ENCODE measurements around the gene KCNK10.

The KCNK10 gene

DNA sequence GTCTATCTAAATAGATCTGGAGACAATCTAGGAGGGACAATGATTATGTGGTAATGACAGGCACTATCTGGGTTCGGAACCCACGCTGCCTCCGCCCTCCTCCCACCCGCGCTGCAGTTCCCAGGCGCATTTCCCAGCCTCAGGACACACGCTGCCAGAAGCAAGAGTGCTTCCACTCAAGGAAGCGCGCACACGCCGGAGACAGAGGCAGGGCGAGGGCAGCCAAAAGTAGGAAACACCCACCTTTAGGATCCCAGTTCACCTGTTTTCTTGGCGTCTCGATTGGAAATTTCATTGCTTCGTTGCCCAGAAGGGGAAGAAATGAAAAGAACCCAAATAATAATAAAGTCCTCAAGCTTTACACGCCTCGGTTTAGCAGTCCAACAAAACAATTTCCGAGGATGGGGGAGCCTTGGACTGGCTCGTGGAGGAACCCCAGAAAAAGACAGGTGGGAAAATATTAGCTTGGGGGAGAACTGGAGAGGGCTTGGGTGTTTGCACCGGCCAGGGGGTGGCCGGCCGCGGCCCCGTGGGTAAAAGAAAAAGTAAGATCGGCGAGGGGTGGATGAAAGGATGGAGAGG, 474 bp downstream of the KCNK10 start:
- DNase-seq (ENCODE audit: low read depth), result no peak
- H3K4me3 ChIP-seq (replicated peaks; ENCODE audit: low read depth, low read length), result no peak overlapping the region
- TF ChIP-seq, protein P1, sequence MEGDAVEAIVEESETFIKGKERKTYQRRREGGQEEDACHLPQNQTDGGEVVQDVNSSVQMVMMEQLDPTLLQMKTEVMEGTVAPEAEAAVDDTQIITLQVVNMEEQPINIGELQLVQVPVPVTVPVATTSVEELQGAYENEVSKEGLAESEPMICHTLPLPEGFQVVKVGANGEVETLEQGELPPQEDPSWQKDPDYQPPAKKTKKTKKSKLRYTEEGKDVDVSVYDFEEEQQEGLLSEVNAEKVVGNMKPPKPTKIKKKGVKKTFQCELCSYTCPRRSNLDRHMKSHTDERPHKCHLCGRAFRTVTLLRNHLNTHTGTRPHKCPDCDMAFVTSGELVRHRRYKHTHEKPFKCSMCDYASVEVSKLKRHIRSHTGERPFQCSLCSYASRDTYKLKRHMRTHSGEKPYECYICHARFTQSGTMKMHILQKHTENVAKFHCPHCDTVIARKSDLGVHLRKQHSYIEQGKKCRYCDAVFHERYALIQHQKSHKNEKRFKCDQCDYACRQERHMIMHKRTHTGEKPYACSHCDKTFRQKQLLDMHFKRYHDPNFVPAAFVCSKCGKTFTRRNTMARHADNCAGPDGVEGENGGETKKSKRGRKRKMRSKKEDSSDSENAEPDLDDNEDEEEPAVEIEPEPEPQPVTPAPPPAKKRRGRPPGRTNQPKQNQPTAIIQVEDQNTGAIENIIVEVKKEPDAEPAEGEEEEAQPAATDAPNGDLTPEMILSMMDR (IDR thresholded peaks at IDR 0.05; ENCODE audit: low read length, missing control alignments), result no peak

DNA sequence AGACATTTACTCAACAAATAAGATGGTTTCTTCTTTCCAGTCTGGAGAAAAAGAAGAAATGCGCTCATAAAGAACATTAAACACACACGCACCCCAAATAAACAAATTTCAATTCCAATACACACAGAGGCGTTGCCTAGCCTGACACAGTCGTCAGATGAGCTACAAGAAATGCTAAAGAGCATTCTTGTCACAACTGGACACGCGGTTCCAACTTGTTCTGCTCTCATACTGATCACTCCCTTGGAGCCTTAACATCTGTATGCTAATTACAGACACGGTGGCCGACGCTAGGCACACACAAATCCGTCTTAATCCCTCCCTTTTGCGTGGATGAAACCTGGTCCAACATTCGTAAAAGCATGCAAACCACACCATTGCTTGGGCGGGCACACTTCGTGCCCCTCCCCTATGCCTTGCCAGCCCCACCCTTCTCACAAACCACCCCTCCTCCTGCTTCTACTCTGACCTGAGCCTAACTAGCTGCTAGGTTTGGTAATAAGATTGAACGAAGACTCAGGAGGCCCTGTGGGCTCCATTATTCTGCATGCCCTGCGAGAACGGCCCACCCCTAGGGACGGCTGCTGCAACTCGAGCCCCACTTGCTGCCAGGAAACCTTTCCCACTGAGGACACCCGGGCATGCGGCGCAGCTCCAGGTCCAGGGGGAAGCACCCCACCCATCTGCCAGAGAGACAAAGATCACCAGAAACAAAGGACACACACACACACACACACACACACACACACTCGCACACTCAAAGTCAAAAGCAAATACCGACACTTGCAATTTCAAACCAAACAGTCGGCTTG, 1.2 kb downstream of the KCNK10 start:
- TF ChIP-seq, protein P1 (IDR thresholded peaks at IDR 0.05; ENCODE audit: low read length, missing control alignments), result no peak

DNA sequence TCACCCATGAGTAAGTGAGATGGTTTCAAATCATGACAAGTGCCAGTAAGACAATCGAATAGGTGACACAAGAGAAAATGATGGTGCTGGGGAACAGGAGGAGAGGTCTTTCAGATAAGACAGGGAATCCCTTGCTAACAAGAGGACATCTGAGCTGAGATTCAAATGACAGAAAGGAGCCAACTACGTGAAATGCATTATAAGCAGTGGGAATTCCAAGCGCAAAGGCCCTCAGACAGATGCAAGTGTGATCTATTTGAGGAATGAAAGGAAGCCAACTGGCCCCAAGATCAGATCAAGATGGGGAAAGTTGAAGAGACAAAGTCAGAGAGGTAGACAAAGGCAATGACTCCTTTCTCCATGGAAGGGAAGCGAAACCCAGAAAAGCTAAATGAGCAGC, 4.7 kb downstream of the KCNK10 start:
- no peak overlapping the region for H3K4me3 ChIP-seq (replicated peaks; ENCODE audit: low read depth, low read length)
- TF ChIP-seq, protein P1 (IDR thresholded peaks at IDR 0.05; ENCODE audit: low read length, missing control alignments), result no peak
- DNase-seq (ENCODE audit: low read depth), result no peak

More for the DNA sequence above, 1.2 kb downstream of the KCNK10 start:
- no peak for DNase-seq (ENCODE audit: low read depth)
- no peak overlapping the region for H3K4me3 ChIP-seq (replicated peaks; ENCODE audit: low read depth, low read length)

DNA sequence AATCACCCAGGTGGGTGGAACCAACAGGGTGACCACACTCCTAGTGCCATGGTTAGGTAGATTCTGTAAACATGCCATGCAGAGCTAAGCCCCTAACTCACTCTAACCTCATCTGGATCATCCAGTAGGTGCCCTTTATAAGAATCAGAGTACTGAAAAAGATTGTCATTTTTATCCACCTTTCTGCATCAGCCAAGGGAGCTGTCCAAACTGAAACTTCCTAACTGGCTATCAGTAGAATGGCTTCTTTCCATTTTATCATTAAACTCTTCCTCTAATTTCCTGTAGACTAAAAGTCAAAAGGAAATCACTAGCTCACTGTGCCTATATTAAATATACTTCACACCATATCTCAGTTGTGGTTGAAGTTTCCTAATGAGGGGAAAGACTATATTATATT, 6.5 kb downstream of the KCNK10 start:
- no peak overlapping the region for H3K4me3 ChIP-seq (replicated peaks; ENCODE audit: low read depth, low read length)
- no peak for DNase-seq (ENCODE audit: low read depth)

DNA sequence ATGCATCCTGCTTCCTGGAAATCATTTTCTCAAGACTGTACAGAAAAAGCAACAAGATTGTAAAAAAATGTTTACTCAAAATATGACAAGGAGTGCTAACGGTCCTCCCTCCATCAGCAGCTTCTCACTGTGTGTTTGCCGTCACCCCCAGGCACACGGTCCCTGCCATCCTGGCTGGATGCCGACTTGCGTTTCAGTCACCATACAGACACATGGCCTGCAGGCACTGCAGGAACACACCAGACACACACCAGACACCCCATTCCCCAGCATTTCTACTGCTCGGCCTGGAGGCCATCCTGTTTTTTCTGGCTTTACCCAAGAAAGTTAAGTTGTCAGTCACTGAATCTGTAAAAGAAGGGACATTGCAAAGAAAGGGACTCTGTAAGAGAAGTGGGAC, 10.8 kb downstream of the KCNK10 start:
- DNase-seq (ENCODE audit: low read depth), result no peak
- H3K4me3 ChIP-seq (replicated peaks; ENCODE audit: low read depth, low read length), result no peak overlapping the region
- TF ChIP-seq, protein P1 (IDR thresholded peaks at IDR 0.05; ENCODE audit: low read length, missing control alignments), result no peak

More for the DNA sequence above, 6.5 kb downstream of the KCNK10 start:
- TF ChIP-seq, protein P1 (IDR thresholded peaks at IDR 0.05; ENCODE audit: low read length, missing control alignments), result no peak

DNA sequence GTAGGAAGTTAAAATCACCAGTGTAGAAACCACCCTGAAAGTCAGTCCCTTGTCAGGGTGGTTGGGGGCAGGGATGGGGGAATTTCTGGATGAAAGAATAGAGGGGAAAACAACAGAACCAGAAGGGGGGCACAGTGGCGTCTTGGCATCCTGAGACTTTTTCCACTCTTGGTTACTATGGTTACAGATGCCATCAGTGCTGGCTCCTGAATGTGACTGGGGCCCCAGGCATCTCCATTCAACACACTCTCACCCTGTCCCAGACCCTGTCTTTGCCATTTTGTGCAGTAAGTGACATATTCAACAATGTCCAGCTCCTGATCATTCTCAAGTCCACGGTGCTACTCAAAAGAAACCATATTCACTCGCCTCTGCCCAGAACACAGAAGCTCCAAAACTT, 11.3 kb downstream of the KCNK10 start:
- H3K4me3 ChIP-seq (replicated peaks; ENCODE audit: low read depth, low read length), result no peak overlapping the region
- TF ChIP-seq, protein P1 (IDR thresholded peaks at IDR 0.05; ENCODE audit: low read length, missing control alignments), result no peak

More for the DNA sequence above, 11.3 kb downstream of the KCNK10 start:
- no peak for DNase-seq (ENCODE audit: low read depth)

Measured in fibroblast of pulmonary artery (primary cell).